ENCODE results near the gene CLIP2. TPM values are rescaled to one million over a fixed set of nuclear protein-coding genes. Genes with fewer than 3 reads are reported as not detected.

The CLIP2 gene
- total RNA-seq, 1 donor = 31.9 TPM

DNA sequence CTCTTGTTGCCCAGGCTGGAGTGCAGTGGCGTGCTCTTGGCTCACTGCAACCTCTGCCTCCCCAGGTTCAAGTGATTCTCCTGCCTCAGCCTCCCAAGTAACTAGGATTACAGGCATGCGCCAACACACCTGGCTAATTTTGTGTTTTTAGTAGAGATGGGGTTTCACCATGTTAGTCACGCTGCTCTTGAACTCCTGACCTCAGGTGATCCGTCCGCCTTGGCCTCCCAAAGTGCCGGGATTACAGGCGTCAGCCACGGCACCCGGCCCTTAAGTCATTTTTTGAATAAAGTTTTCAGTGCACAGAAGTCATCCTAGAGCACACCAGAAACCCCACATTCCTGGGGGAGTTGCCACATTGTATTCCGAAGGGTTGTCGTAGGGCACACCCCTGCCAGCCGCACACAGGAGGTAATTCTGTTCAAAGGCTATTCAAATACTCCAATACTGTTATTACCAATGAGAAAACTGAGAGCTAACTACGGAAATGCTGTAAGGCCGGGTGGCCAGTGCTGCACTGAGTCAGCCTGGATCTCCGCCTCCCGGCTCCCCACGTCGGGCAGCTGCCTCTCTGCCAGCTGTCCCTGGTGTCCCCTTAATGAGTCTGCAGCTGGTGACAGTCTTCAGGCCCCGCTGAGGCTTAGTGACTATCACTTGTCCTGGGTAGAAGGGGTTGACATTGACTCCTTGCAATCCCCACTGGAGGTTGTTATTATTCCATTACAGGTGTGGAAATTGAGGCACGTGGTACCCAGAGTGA is 26.4 kb upstream of the CLIP2 start:
- TF ChIP-seq, protein P1, sequence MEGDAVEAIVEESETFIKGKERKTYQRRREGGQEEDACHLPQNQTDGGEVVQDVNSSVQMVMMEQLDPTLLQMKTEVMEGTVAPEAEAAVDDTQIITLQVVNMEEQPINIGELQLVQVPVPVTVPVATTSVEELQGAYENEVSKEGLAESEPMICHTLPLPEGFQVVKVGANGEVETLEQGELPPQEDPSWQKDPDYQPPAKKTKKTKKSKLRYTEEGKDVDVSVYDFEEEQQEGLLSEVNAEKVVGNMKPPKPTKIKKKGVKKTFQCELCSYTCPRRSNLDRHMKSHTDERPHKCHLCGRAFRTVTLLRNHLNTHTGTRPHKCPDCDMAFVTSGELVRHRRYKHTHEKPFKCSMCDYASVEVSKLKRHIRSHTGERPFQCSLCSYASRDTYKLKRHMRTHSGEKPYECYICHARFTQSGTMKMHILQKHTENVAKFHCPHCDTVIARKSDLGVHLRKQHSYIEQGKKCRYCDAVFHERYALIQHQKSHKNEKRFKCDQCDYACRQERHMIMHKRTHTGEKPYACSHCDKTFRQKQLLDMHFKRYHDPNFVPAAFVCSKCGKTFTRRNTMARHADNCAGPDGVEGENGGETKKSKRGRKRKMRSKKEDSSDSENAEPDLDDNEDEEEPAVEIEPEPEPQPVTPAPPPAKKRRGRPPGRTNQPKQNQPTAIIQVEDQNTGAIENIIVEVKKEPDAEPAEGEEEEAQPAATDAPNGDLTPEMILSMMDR (IDR thresholded peaks at IDR 0.05; ENCODE audit: insufficient read depth, low read length) = no peak
- no peak for DNase-seq (ENCODE audit: low read depth)

DNA sequence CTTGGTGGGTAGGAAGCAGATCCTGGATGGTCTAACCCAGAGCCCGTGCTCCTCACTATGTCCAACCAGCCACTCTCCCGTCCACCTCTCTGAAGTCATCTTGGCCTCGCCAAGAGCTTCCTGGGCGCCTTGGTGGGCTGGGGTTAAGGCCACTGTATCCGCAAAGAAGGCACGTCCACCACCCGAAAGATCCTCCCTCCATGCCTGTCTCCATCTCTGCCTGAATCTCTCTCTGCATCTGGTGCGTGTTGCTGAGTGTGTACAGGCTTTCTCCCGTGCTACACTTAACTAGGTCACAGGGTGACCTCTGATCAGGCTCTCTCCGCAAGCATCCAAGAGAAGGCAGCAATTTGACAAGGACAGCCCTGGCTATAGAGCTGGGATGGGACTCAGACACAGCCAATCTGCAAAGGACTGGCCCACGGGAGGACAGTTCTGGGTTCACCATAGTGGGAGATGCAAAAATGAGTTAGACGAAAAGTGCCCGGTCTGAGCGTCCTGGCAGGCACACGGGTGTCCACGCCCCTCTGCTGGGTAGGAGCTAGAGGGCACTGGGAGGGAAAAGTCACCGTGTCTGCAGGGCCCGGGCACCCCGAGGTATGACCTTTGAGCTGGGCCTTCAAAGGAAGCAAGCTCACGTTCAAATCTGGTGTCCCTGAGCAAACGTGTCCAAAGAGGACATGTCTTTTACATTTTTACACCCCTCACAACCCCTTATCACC is 25.6 kb upstream of the CLIP2 start:
- DNase-seq (ENCODE audit: low read depth) = no peak
- TF ChIP-seq, protein P1 (IDR thresholded peaks at IDR 0.05; ENCODE audit: insufficient read depth, low read length) = no peak
- H3K4me3 ChIP-seq (ENCODE audit: low read depth, low read length) = no peak overlapping the region

More for the DNA sequence above, 26.4 kb upstream of the CLIP2 start:
- H3K4me3 ChIP-seq (ENCODE audit: low read depth, low read length) = no peak overlapping the region

GRCh38 chr7:74266191-74266963 is 22.8 kb upstream of the CLIP2 start:
- TF ChIP-seq, protein P1 (IDR thresholded peaks at IDR 0.05; ENCODE audit: insufficient read depth, low read length) = no peak
- DNase-seq (ENCODE audit: low read depth) = no peak
- no peak overlapping the region for H3K4me3 ChIP-seq (ENCODE audit: low read depth, low read length)

DNA sequence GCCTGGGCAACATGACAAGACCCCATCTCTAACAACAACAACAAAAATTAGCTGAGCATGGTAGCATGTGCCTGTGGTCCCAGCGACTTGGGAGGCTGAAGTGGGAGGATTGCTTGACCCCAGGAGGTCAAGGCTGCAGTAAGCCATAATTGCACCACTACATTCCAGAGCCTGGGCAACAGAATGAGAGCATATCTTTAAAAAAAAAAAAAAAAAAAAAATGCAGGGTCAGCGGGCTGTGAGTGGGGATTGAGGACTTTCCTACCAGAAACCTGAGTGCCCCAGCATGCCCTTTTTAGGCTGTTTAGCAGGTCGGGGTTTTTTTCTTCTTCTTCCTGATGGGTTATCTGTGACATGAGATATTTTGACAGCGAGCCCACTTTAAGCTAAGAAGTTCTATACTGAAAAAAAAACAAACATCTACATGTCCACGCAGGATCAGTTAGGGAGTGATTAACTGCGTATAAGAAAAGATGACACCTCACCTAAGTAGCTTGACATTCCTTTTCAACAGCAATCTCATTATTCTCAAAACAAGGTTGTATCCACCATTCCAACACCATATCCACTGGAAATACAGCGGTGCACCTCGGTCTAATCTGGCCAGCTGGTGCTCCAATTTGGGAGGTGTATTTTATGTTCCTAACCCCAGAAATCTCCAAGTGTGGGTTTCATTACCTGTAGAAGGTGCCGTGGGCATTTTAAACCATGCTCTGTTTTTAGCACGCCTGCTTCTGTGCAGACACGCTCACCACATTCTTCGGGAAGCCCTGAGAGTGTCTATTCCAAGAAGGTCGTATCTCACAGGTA is 21.2 kb upstream of the CLIP2 start:
- TF ChIP-seq, protein P1 (IDR thresholded peaks at IDR 0.05; ENCODE audit: insufficient read depth, low read length) = no peak
- no peak overlapping the region for H3K4me3 ChIP-seq (ENCODE audit: low read depth, low read length)
- DNase-seq (ENCODE audit: low read depth) = no peak

GRCh38 chr7:74269757-74270277 is 19.4 kb upstream of the CLIP2 start:
- DNase-seq (ENCODE audit: low read depth) = peak; percentile 80
- peak overlapping the region; percentile 62 for H3K4me3 ChIP-seq (ENCODE audit: low read depth, low read length)
- TF ChIP-seq, protein P1 (IDR thresholded peaks at IDR 0.05; ENCODE audit: insufficient read depth, low read length) = no peak

DNA sequence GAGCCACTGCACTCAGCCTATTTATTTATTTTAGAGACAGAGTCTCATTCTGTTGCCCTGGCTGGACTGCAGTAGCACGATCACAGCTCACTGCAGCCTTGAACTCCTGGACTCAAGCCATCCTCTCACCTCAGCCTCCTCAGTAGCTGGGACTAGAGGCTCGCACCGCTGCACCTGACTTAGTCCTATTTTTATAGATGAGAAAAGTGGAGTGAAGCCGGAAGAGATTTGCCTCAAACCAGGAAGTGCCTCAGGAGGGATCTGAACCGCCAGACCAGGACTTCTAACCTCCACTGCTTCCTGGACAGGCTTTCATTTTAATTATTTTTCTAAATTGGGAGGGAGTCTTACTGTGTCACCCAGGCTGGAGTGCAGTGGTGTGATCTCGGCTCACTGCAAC is 17.5 kb upstream of the CLIP2 start:
- TF ChIP-seq, protein P1 (IDR thresholded peaks at IDR 0.05; ENCODE audit: insufficient read depth, low read length) = no peak

More for the DNA sequence above, 17.5 kb upstream of the CLIP2 start:
- H3K4me3 ChIP-seq (ENCODE audit: low read depth, low read length) = no peak overlapping the region
- no peak for DNase-seq (ENCODE audit: low read depth)

Data from fibroblast of the aortic adventitia (primary cell).